ENCODE data around the gene DOCK11. TPM values are rescaled to one million over a fixed set of nuclear protein-coding genes. Genes with fewer than 3 reads are reported as not detected.
"Not testable (repeated sequence)": the region's sequence is repeated elsewhere in the genome, so short reads cannot be mapped to it uniquely, and the experiment has no call there.

DOCK11 gene
- total RNA-seq, 4 donors from 2014 or later: 6.4 to 16.4 (median 9.8) TPM

DNA sequence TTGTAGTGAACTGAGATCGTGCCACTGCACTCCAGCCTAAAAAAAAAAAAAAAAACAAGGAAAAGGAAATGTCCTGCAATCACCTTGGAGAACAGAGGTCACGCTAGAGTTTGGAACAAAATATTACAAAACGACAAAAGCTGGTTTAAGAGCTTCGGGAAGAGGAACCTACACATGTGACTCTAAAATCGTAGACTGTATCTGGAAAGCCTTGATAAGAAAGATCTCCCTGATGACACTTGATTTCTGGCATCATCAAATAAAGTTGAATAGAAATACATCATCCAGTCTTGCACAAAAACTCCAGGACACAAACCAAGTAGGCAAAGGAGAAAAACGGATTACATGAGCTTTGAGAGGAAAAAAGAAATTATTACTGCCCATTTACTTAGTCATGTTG is 31.1 kb upstream of the DOCK11 start:
- WGBS, 2 donors (ENCODE audit: low coverage in 1 of 2): 53 to 66% methylated on average over 6 of the region's 6 CpGs
- in situ Hi-C loops (cut with MboI; ENCODE audit: low pct_ligation_motif_present in 1 of 4, low pct_unique_long_range_greater_than_20kb in 1 of 4, low sequenced_read_pairs in 3 of 4): loop anchor here in 2 of 4 donors (25.0 kb wide), 2 partner anchors 148 to 348 kb away; partner anchors contain the start of gene ZCCHC12 (in 2 of the 2)
- H3K9me3 ChIP-seq: no peaks in the 10 kb centered on the region
- DNase-seq: no peak
- no peaks in the 10 kb centered on the region for H3K4me1 ChIP-seq
- H3K4me3 ChIP-seq: no peak overlapping the region
- H3K27me3 ChIP-seq: no peaks in the 10 kb centered on the region
- intact Hi-C loops (cut with DNase I; ENCODE audit: low total_unique reads): loop anchor here (5.0 to 10.0 kb wide), 2 partner anchors 110 to 133 kb away; no protein-coding TSS in a partner anchor
- no peak overlapping the region for H3K27ac ChIP-seq
- no peaks in the 10 kb centered on the region for H3K36me3 ChIP-seq
- TF ChIP-seq EP300 (IDR thresholded peaks at IDR 0.05; ENCODE audit: low read depth): no peak

DNA sequence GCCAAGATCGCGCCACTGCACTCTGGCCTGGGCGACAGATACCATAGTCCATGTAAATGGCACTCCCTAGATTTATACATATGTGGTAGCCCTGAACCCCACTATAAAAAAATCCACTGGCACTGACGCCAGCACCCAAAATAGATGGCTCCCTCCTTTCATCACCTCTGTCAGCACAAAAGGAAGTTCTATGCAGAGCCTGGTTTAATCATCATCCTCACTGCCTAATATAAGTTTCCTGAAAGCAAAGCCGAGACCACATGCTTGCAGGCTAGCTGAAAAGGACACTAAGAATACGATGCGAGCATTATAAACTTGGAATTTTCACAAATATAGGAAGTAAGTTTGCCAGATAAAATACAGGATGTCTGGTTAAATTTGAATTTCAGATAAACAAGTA is 27.5 kb upstream of the DOCK11 start:
- Histone ChIP-seq H3K27me3 (no peaks in the 10 kb centered on the region), H3K4me1 (no peaks in the 10 kb centered on the region), H3K36me3 (no peaks in the 10 kb centered on the region), H3K27ac (no peak overlapping the region), H3K9me3 (no peaks in the 10 kb centered on the region), H3K4me3 (no peak overlapping the region)
- intact Hi-C loops (cut with DNase I; ENCODE audit: low total_unique reads): loop anchor here (10.0 kb wide), 1 partner anchor 107 kb away; no protein-coding TSS in a partner anchor
- TF ChIP-seq EP300 (IDR thresholded peaks at IDR 0.05; ENCODE audit: low read depth): no peak
- no peak for TF ChIP-seq POLR2A (IDR thresholded peaks at IDR 0.05)
- TF ChIP-seq POLR2AphosphoS5 (IDR thresholded peaks at IDR 0.05): no peak
- TF ChIP-seq, protein P1, sequence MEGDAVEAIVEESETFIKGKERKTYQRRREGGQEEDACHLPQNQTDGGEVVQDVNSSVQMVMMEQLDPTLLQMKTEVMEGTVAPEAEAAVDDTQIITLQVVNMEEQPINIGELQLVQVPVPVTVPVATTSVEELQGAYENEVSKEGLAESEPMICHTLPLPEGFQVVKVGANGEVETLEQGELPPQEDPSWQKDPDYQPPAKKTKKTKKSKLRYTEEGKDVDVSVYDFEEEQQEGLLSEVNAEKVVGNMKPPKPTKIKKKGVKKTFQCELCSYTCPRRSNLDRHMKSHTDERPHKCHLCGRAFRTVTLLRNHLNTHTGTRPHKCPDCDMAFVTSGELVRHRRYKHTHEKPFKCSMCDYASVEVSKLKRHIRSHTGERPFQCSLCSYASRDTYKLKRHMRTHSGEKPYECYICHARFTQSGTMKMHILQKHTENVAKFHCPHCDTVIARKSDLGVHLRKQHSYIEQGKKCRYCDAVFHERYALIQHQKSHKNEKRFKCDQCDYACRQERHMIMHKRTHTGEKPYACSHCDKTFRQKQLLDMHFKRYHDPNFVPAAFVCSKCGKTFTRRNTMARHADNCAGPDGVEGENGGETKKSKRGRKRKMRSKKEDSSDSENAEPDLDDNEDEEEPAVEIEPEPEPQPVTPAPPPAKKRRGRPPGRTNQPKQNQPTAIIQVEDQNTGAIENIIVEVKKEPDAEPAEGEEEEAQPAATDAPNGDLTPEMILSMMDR (IDR thresholded peaks at IDR 0.05): no peak
- 77% methylated on average over 7 of the region's 7 CpGs; no CpG with 5 or more reads in 1 of the 2 donors for WGBS, 2 donors (ENCODE audit: low coverage in 1 of 2)
- no peak for DNase-seq
- in situ Hi-C loops (cut with MboI; ENCODE audit: low pct_ligation_motif_present in 1 of 4, low pct_unique_long_range_greater_than_20kb in 1 of 4, low sequenced_read_pairs in 3 of 4): loop anchor here in 2 of 4 donors (25.0 kb wide), 2 partner anchors 144 to 344 kb away; partner anchors contain the start of gene ZCCHC12 (in 2 of the 2)

DNA sequence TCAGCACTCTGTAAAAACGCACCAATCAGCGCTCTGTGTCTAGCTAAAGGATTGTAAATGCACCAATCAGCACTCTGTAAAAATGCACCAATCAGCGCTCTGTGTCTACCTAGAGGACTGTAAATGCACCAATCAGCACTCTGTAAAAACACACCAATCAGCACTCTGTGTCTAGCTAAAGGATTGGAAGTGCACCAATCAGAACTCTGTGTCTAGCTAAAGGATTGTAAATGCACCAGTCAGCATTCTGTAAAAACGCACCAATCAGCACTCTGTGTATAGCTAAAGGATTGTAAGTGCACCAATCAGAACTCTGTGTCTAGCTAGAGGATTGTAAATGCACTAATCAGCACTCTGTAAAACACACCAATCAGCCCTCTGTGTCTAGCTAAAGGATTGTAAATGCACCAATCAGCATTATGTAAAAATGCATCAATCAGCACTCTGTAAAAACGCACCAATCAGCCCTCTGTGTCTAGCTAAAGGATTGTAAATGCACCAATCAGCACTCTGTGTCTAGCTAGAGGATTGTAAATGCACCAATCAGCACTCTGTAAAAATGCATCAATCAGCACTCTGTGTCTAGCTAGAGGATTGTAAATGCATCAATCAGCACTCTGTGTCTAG is 24.8 kb upstream of the DOCK11 start:
- H3K4me1 ChIP-seq; H3K27me3 ChIP-seq; H3K36me3 ChIP-seq; intact Hi-C loops (cut with DNase I; ENCODE audit: low total_unique reads); H3K27ac ChIP-seq; DNase-seq; H3K4me3 ChIP-seq; H3K9me3 ChIP-seq: not testable (repeated sequence)
- in situ Hi-C loops (cut with MboI; ENCODE audit: low pct_ligation_motif_present in 1 of 4, low pct_unique_long_range_greater_than_20kb in 1 of 4, low sequenced_read_pairs in 3 of 4): loop anchor here in 2 of 4 donors (25.0 kb wide), 2 partner anchors 141 to 341 kb away; partner anchors contain the start of gene ZCCHC12 (in 2 of the 2)
- 78% methylated on average over 5 of the region's 5 CpGs; no CpG with 5 or more reads in 1 of the 2 donors for WGBS, 2 donors (ENCODE audit: low coverage in 1 of 2)

DNA sequence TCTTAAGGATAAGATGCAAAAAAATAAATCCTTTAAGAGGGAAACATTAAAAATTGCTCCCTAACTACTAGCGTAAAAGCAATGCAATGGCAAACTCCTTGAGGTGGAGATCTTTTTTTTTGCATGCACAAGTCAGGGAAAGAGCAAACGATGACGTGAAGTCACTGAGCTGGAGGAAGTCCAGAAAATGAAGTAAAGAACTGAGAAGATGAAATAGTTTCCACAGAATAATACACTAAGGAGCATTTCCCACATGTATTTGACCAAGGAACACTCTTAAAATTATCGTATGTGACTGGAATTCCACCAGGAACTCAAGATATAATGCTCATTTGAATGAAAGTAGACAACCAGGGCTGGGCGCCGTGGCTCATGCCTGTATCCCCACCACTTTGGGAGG is 21.0 kb upstream of the DOCK11 start:
- Histone ChIP-seq H3K9me3 (no peaks in the 10 kb centered on the region), H3K36me3 (no peaks in the 10 kb centered on the region), H3K27ac (no peak overlapping the region), H3K4me1 (no peaks in the 10 kb centered on the region), H3K4me3 (no peak overlapping the region), H3K27me3 (no peaks in the 10 kb centered on the region)
- no peak for DNase-seq
- intact Hi-C loops (cut with DNase I; ENCODE audit: low total_unique reads): no loop called here
- in situ Hi-C loops (cut with MboI; ENCODE audit: low pct_ligation_motif_present in 1 of 4, low pct_unique_long_range_greater_than_20kb in 1 of 4, low sequenced_read_pairs in 3 of 4): loop anchor here in 2 of 4 donors (25.0 kb wide), 2 partner anchors 138 to 338 kb away; partner anchors contain the start of gene ZCCHC12 (in 2 of the 2)
- TF ChIP-seq POLR2AphosphoS5 (IDR thresholded peaks at IDR 0.05) (no peak), POLR2A (IDR thresholded peaks at IDR 0.05) (no peak), EP300 (IDR thresholded peaks at IDR 0.05; ENCODE audit: low read depth) (no peak)
- TF ChIP-seq, protein P1 (IDR thresholded peaks at IDR 0.05): no peak
- 44 to 71% methylated on average over 4 to 6 of the region's 6 CpGs for WGBS, 2 donors (ENCODE audit: low coverage in 1 of 2)

DNA sequence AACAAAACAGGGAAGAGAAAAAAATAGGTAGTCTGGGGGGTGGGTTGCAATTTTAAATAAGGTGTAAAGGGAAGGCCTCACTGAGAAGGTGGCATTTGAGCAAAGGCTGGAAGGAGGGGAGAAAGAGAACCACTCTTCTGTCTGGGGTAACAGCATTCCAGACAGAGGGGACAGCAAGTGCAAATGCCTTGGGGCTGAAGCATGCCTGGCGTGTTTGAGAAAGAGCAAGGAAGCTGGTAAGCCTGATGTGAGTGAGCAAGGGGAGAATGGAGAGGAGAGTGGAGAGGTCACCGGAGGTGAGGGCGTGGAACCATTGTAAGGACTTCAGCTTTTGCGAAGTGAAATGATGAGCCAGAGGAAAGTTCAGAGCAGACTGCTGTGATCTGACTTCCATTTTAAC is 19.7 kb upstream of the DOCK11 start:
- no peak for TF ChIP-seq POLR2A (IDR thresholded peaks at IDR 0.05)
- TF ChIP-seq EP300 (IDR thresholded peaks at IDR 0.05; ENCODE audit: low read depth): no peak
- TF ChIP-seq POLR2AphosphoS5 (IDR thresholded peaks at IDR 0.05): no peak
- TF ChIP-seq, protein P1 (IDR thresholded peaks at IDR 0.05): no peak
- H3K4me3 ChIP-seq: no peak overlapping the region
- intact Hi-C loops (cut with DNase I; ENCODE audit: low total_unique reads): no loop called here

More for the DNA sequence above, 19.7 kb upstream of the DOCK11 start:
- Histone ChIP-seq H3K4me1 (no peaks in the 10 kb centered on the region), H3K27me3 (no peaks in the 10 kb centered on the region), H3K36me3 (no peaks in the 10 kb centered on the region), H3K27ac (no peak overlapping the region), H3K9me3 (no peaks in the 10 kb centered on the region)
- no peak for DNase-seq
- in situ Hi-C loops (cut with MboI; ENCODE audit: low pct_ligation_motif_present in 1 of 4, low pct_unique_long_range_greater_than_20kb in 1 of 4, low sequenced_read_pairs in 3 of 4): no loop called here
- 77 to 97% methylated on average over 3 to 4 of the region's 4 CpGs for WGBS, 2 donors (ENCODE audit: low coverage in 1 of 2)
